Kidney epithelial cell (primary cell): Measurements from ENCODE around the gene TUBA1C. TPM values are rescaled to one million over a fixed set of nuclear protein-coding genes. Genes with fewer than 3 reads are reported as not detected.
"Not testable (repeated sequence)": the region's sequence is repeated elsewhere in the genome, so short reads cannot be mapped to it uniquely, and the experiment has no call there.

ENCODE experiments used
- DNase-seq: peaks from one replicate; pipeline ENCODE4 v3.0.0-alpha.2; 2010; ENCODE audit warnings: low read depth
- H3K27me3 ChIP-seq: 2 replicates; pipeline ENCODE4 v1.6.0; 2011; ENCODE audit warnings: low read length; ENCODE audit not compliant: control insufficient read depth, insufficient read depth
- H3K36me3 ChIP-seq: 2 replicates; pipeline ENCODE4 v1.5.1; 2011; ENCODE audit warnings: low read length; ENCODE audit not compliant: control insufficient read depth, insufficient read depth
- H3K4me3 ChIP-seq: 2 replicates; pipeline ENCODE4 v1.5.1; 2011; ENCODE audit warnings: low read depth, mild to moderate bottlenecking, control low read depth, low read length
- CTCF ChIP-seq: IDR thresholded peaks from 2 replicates; pipeline ENCODE4 v1.5.1; 2011; ENCODE audit warnings: mild to moderate bottlenecking, moderate library complexity, low read length, control low read depth, inconsistent platforms; ENCODE audit not compliant: insufficient read depth, poor library complexity, severe bottlenecking
- total RNA-seq: library from RNA; depleted of rRNA; stranded (reverse); fragments of >200 nt; gene quantifications from 2 replicates; pipeline ENCODE4 v1.2.3, GENCODE V29; 2015

The TUBA1C gene
- total RNA-seq, 1 donor from 2014 or later = 544 TPM

GRCh38 chr12:49260166-49260565, 4.7 kb upstream of the TUBA1C start:
- peak; percentile 56 for DNase-seq
- no peaks in the 10 kb centered on the region for H3K27me3 ChIP-seq
- no peak overlapping the region for H3K4me3 ChIP-seq
- H3K36me3 ChIP-seq = no peaks in the 10 kb centered on the region
- no peak for TF ChIP-seq CTCF

GRCh38 chr12:49260571-49261363, 4.1 kb upstream of the TUBA1C start:
- Histone ChIP-seq H3K36me3 (no peaks in the 10 kb centered on the region), H3K4me3 (no peak overlapping the region), H3K27me3 (no peaks in the 10 kb centered on the region)
- TF ChIP-seq CTCF = no peak
- DNase-seq = no peak

GRCh38 chr12:49261721-49262120, 3.2 kb upstream of the TUBA1C start:
- no peaks in the 10 kb centered on the region for H3K27me3 ChIP-seq
- H3K4me3 ChIP-seq = no peak overlapping the region
- TF ChIP-seq CTCF = no peak
- DNase-seq = no peak
- no peaks in the 10 kb centered on the region for H3K36me3 ChIP-seq

GRCh38 chr12:49263400-49263763, 1.5 kb upstream of the TUBA1C start:
- no peak for DNase-seq
- H3K4me3 ChIP-seq = no peak overlapping the region
- H3K36me3 ChIP-seq = no peaks in the 10 kb centered on the region
- no peak for TF ChIP-seq CTCF
- H3K27me3 ChIP-seq = no peaks in the 10 kb centered on the region

DNA sequence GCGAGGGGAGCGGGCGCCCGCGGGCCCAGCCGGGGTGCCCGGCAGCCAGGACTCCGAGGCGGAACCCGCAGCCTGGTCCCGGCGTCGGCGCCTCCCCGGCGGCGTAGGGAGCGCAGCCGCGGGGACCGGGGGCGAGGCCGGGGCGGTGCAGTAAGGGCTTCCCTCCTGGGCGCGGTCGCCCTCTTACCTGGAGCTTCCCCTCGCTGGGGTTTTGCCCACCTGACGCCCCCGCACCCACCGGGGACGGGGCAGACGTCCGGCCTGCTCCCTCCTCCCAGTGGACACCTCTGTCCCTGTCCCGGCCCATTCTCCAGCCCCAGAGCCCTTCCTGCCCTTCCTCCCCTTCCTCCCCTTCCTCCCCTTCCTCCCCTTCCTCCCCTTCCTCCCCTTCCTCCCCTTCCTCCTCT, 413 bp upstream of the TUBA1C start:
- no peak for TF ChIP-seq CTCF
- no peak for DNase-seq
- Histone ChIP-seq H3K4me3 (peak overlapping the region; percentile 99), H3K36me3 (no peaks in the 10 kb centered on the region), H3K27me3 (no peaks in the 10 kb centered on the region)

GRCh38 chr12:49269191-49269590, 4.3 kb downstream of the TUBA1C start:
- DNase-seq, H3K27me3 ChIP-seq, H3K36me3 ChIP-seq, H3K4me3 ChIP-seq: not testable (repeated sequence)
